NCI-H146 treated with DMSO at 0.1 percent for 48 hours (cell line): Measurements from ENCODE around the gene AGPAT2.

Source experiments
- DNase-seq: peaks from one replicate; lab custom pipeline; 2025; ENCODE audit not compliant: unreplicated experiment; lab: John Stamatoyannopoulos, UW

The AGPAT2 gene

GRCh38 chr9:136688274-136689107 is 1.2 kb upstream of the AGPAT2 start:
- no peak for DNase-seq

GRCh38 chr9:136687721-136688223 is 515 bp upstream of the AGPAT2 start:
- no peak for DNase-seq

- no peak for DNase-seq
Observed at GRCh38 chr9:136686534-136686793, 793 bp downstream of the AGPAT2 start.

- DNase-seq: no peak
Observed at GRCh38 chr9:136685790-136686533, 1.3 kb downstream of the AGPAT2 start.

GRCh38 chr9:136685216-136685615 is 2.0 kb downstream of the AGPAT2 start:
- DNase-seq: no peak

- DNase-seq: no peak
Observed at GRCh38 chr9:136684799-136685198, 2.5 kb downstream of the AGPAT2 start.

- DNase-seq: no peak
Observed at GRCh38 chr9:136684339-136684738, 2.9 kb downstream of the AGPAT2 start.

GRCh38 chr9:136683755-136684154 is 3.5 kb downstream of the AGPAT2 start:
- no peak for DNase-seq

- no peak for DNase-seq
Observed at GRCh38 chr9:136683173-136683745, 4.0 kb downstream of the AGPAT2 start.

- no peak for DNase-seq
Observed at GRCh38 chr9:136682710-136683109, 4.5 kb downstream of the AGPAT2 start.

- no peak for DNase-seq
Observed at GRCh38 chr9:136681945-136682699, 5.1 kb downstream of the AGPAT2 start.

GRCh38 chr9:136681029-136681428 is 6.2 kb downstream of the AGPAT2 start:
- DNase-seq: no peak

GRCh38 chr9:136679431-136679941 is 7.8 kb downstream of the AGPAT2 start:
- no peak for DNase-seq

- no peak for DNase-seq
Observed at GRCh38 chr9:136678624-136679023, 8.6 kb downstream of the AGPAT2 start.

GRCh38 chr9:136678034-136678433 is 9.2 kb downstream of the AGPAT2 start:
- no peak for DNase-seq

GRCh38 chr9:136676920-136677686 is 10.2 kb downstream of the AGPAT2 start:
- no peak for DNase-seq

GRCh38 chr9:136676297-136676794 is 10.9 kb downstream of the AGPAT2 start:
- no peak for DNase-seq

- DNase-seq: no peak
Observed at GRCh38 chr9:136675477-136676296, 11.6 kb downstream of the AGPAT2 start.

GRCh38 chr9:136674786-136675349 is 12.4 kb downstream of the AGPAT2 start:
- no peak for DNase-seq
